GM12878 (cell line): ENCODE data around the gene HHLA2. TPM values are rescaled to one million over a fixed set of nuclear protein-coding genes. Genes with fewer than 3 reads are reported as not detected.

Experiments
- ATAC-seq: fragments of 200-7000 bp; cut with Tn5 transposase; 3 replicates; pipeline ENCODE4 v1.9.1; 2020; ENCODE audit warnings: mild to moderate bottlenecking, moderate library complexity
- BruUV-seq: library from RNA; stranded (reverse); fragments of 400-500 nt; replicated peaks from 2 replicates; lab custom pipeline; 2021; lab: Mats Ljungman, UMichigan
- CTCF ChIA-PET: fragments of 300-600 bp; sonication (Branson Sonifier 250); formaldehyde crosslinking; extraction: SDS; loops from one replicate; lab custom pipeline; 2021; ENCODE audit warnings: inconsistent platforms; lab: Yijun Ruan, JAX
- POLR2A ChIA-PET: fragments of 350-600 bp; formaldehyde crosslinking; extraction: SDS; loops from one replicate; lab custom pipeline; 2021; ENCODE audit warnings: inconsistent platforms; lab: Charles Lee
- RAD21 ChIA-PET: fragments of 300-600 bp; sonication (Branson Sonifier 250); formaldehyde crosslinking; loops from one replicate; lab custom pipeline; 2023; ENCODE audit warnings: antibody characterized with exemption; ENCODE audit not compliant: unreplicated experiment; lab: Charles Lee
- SMC1A ChIA-PET: fragments of 300-600 bp; sonication (Branson Sonifier 250); formaldehyde crosslinking; loops from one replicate; lab custom pipeline; 2023; ENCODE audit not compliant: unreplicated experiment, uncharacterized antibody; lab: Charles Lee
- DNase-seq: peaks from one replicate; pipeline ENCODE4 v3.0.0-alpha.2; 2011; ENCODE audit warnings: low read depth, low spot score
- FAIRE-seq: peaks from 3 replicates; lab custom pipeline; 2011; peaks lifted over from hg19 to GRCh38; lab: Jason Lieb, UNC
- H2AFZ ChIP-seq: 2 replicates; pipeline ENCODE4 v1.6.0; 2011; ENCODE audit warnings: low read depth, low read length, control low read depth; ENCODE audit not compliant: control insufficient read depth
- H3K27ac ChIP-seq: 2 replicates; pipeline ENCODE4 v1.5.1; 2011; ENCODE audit warnings: control low read depth; ENCODE audit not compliant: control insufficient read depth, insufficient read depth
- H3K27me3 ChIP-seq, 2 experiments: replicated peaks in 1 of 2; 2 replicates each; pipeline versions ENCODE4 v1.6.0 to v1.6.1; 2011; ENCODE audit warnings: low read length in 1 of 2; ENCODE audit not compliant: control insufficient read depth in 2 of 2, insufficient read depth in 2 of 2
- H3K36me3 ChIP-seq, 2 experiments: 2 replicates each; pipeline ENCODE4 v1.5.1; 2011; ENCODE audit warnings: low read length in 1 of 2; ENCODE audit not compliant: control insufficient read depth in 2 of 2, insufficient read depth in 2 of 2
- H3K4me1 ChIP-seq: 2 replicates; pipeline ENCODE4 v1.6.1; 2011; ENCODE audit warnings: mild to moderate bottlenecking, low read length, moderate library complexity, mixed read lengths; ENCODE audit not compliant: control insufficient read depth, insufficient read depth
- H3K4me2 ChIP-seq: 2 replicates; pipeline ENCODE4 v1.6.0; 2011; ENCODE audit warnings: control low read depth; ENCODE audit not compliant: control insufficient read depth, insufficient read depth
- H3K4me3 ChIP-seq: fragments of 200-600 bp; sonication (generic); 2 replicates; pipeline ENCODE4 v1.5.1; 2016
- H3K79me2 ChIP-seq: 2 replicates; pipeline ENCODE4 v1.6.0; 2011; ENCODE audit warnings: low read length; ENCODE audit not compliant: control insufficient read depth, insufficient read depth
- H3K9ac ChIP-seq: 2 replicates; pipeline ENCODE4 v1.8.0; 2011; ENCODE audit warnings: low read length, control low read depth, mixed read lengths; ENCODE audit not compliant: control insufficient read depth, insufficient read depth
- H3K9me3 ChIP-seq: replicated peaks from 3 replicates; pipeline ENCODE4 v1.5.1; 2011; ENCODE audit warnings: mild to moderate bottlenecking, low read length; ENCODE audit not compliant: control insufficient read depth, insufficient read depth
- H4K20me1 ChIP-seq: 2 replicates; pipeline ENCODE4 v1.6.0; 2011; ENCODE audit not compliant: control insufficient read depth, insufficient read depth
- BACH1 ChIP-seq: fragments of 450-650 bp; IDR thresholded peaks from 2 replicates; pipeline ENCODE4 v1.6.1; 2017; ENCODE audit warnings: mild to moderate bottlenecking, borderline replicate concordance
- HDAC6 ChIP-seq: fragments of 200-600 bp; sonication (generic); IDR thresholded peaks from one replicate; pipeline ENCODE4 v1.8.0; 2017; ENCODE audit warnings: antibody characterized with exemption; ENCODE audit not compliant: unreplicated experiment
- IKZF1 ChIP-seq: fragments of 450-650 bp; conservative IDR thresholded peaks from 2 replicates; pipeline ENCODE4 v1.6.1; 2017; ENCODE audit warnings: antibody characterized with exemption, mild to moderate bottlenecking
- NR2C1 ChIP-seq: fragments of 450-650 bp; IDR thresholded peaks from 2 replicates; pipeline ENCODE4 v1.6.1; 2017; ENCODE audit warnings: antibody characterized with exemption, mild to moderate bottlenecking, moderate library complexity
- POU2F2 ChIP-seq: IDR thresholded peaks from 3 replicates; pipeline ENCODE4 v1.6.1; 2011; ENCODE audit warnings: low read depth, mild to moderate bottlenecking, low read length, borderline replicate concordance
- WGBS: methylation state at CpG from one replicate; pipeline ENCODE4 v1.1.6; 2016; ENCODE audit warnings: low lambda C conversion rate; ENCODE audit not compliant: insufficient replicate concordance, insufficient coverage; ENCODE audit errors: missing lambda C conversion rate; 5-methylcytosine and 5-hydroxymethylcytosine counted together
- in situ Hi-C: fragments of 300-500 bp; cut with MboI; formaldehyde crosslinking; loops from 9 replicates; pipeline ENCODE4 v1.14.3; 2018; ENCODE audit warnings: mixed read lengths
- intact Hi-C: fragments of 100-400 bp; cut with micrococcal nuclease; formaldehyde crosslinking; loops from one replicate; pipeline ENCODE4 v1.14.2; 2022; ENCODE audit not compliant: unreplicated experiment
- polyA plus RNA-seq, 11 experiments: library from polyadenylated mRNA; depleted of rRNA in 4 of 11; unstranded in 6 of 11; stranded (reverse) in 5 of 11; fragments of >200 nt; fragmentation: Nextera tagmentation in 4 of 11; fragmentation: Illumina TruSeq in 1 of 11; extraction: Ambion mirVana in 4 of 11; extraction: Trizol in 1 of 11; gene quantifications; 1 replicate in 1 of 11; 2 replicates in 10 of 11; pipeline versions ENCODE4 v1.2.1 to v1.2.3, GENCODE V29; 2011 to 2016; ENCODE audit warnings: inconsistent platforms in 2 of 11, missing spikeins in 2 of 11, low read depth in 1 of 11
- total RNA-seq, 4 experiments: library from RNA; depleted of rRNA in 3 of 4; stranded (reverse); fragments of >200 nt in 3 of 4; fragmentation: Illumina TruSeq in 1 of 4; extraction: Trizol in 1 of 4; gene quantifications; 2 replicates each; pipeline versions ENCODE4 v1.2.1 to v1.2.3, GENCODE V29; 2013 to 2021
- TF ChIP-seq, protein P1 (sequence below): IDR thresholded peaks from 2 replicates; pipeline ENCODE4 v1.6.1; 2012; ENCODE audit warnings: improper control_type of control experiment, low read depth, low read length; ENCODE audit not compliant: insufficient replicate concordance
- TF ChIP-seq, protein P2 (sequence below): IDR thresholded peaks from 2 replicates; pipeline ENCODE4 v1.6.1; 2012; ENCODE audit warnings: low read depth, low read length, improper control_type of control experiment

The HHLA2 gene
- total and polyA plus RNA-seq, 10 of the 15 experiments (the other 5 are each of a cell fraction or from before 2014, with no cell fraction given) = 0.11 to 1.3 (median 0.28) TPM; not detected in 1

DNA sequence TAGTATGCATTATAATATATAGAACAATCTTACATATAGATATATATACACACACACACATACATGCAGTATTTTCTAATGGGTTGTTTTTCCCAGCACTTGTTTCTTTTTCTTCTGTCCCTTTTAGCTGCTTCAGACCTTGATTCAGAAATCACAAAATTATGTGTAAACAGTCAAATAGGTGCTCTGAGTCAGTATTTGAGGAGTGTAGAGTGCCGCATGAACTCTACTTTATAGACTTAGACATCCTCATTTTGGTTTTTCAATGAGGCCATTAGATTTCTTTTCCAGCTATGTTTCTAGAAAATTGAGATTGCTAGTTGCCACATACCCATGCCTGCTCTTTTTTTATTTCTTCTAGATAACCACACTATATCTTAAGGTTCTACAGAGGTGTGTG lies 58.2 kb downstream of the HHLA2 start:
- no peak overlapping the region for H3K4me2 ChIP-seq
- no peak for TF ChIP-seq POU2F2
- no peak for TF ChIP-seq IKZF1
- TF ChIP-seq, all 136 proteins: peak for 0
- DNase-seq (no peak), ATAC-seq (no peak), FAIRE-seq (peak; percentile 31)
- H2AFZ ChIP-seq = no peak overlapping the region
- in situ Hi-C loops = no loop called here
- no peaks in the 10 kb centered on the region for H3K27me3 ChIP-seq
- H3K9me3 ChIP-seq = no peaks in the 10 kb centered on the region
- H3K27ac ChIP-seq = no peak overlapping the region
- CTCF ChIA-PET = interaction anchor here (0.8 kb wide), 1 partner anchor 13 kb away, joined by 3 read pairs; no protein-coding TSS in a partner anchor
- H3K4me1 ChIP-seq = no peaks in the 10 kb centered on the region
- SMC1A ChIA-PET = interaction anchor here (0.9 kb wide), 2 partner anchors 8 to 132 kb away, joined by 3 read pairs; partner anchors contain the start of gene IFT57
- intact Hi-C loops = no loop called here
- RAD21 ChIA-PET = interaction anchor here (0.5 kb wide), 1 partner anchor 33 kb away, joined by 4 read pairs; no protein-coding TSS in a partner anchor
- no peak overlapping the region for H3K9ac ChIP-seq
- no TSS peak for BruUV-seq
- no peaks in the 10 kb centered on the region for H3K36me3 ChIP-seq
- no peak overlapping the region for H3K4me3 ChIP-seq
- H3K79me2 ChIP-seq = no peaks in the 10 kb centered on the region
- no peaks in the 10 kb centered on the region for H4K20me1 ChIP-seq
- POLR2A ChIA-PET = no interaction called here
- 95% methylated on average over 1 of the region's 1 CpG for WGBS

DNA sequence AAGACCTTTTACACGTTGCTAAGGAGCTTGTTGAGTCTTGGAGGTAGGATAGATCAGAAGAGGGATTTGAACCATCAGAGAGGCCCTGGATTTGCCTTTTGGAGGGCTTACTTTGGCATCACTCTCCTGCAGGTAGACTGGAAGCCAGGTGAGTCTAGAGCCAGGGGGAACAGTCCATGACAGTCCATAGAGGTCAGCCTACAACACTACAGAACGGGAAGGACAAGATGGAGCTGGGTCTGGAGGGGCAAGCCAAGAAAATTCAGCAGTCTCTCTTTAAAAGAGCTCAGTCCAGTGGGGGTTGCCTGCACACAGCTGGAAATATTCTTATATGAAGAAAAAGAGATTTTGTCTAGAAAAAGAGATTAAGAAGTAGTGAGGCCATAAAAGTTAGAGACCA lies 60.7 kb downstream of the HHLA2 start:
- in situ Hi-C loops (no loop called here), intact Hi-C loops (no loop called here)
- no peak overlapping the region for H3K27ac ChIP-seq
- H3K9ac ChIP-seq = no peak overlapping the region
- no peaks in the 10 kb centered on the region for H3K79me2 ChIP-seq
- no TSS peak for BruUV-seq
- no peak overlapping the region for H3K4me3 ChIP-seq
- ATAC-seq = no peak
- H3K36me3 ChIP-seq = no peaks in the 10 kb centered on the region
- ChIA-PET RAD21 (no interaction called here), CTCF (interaction anchor here (0.9 kb wide), 1 partner anchor 14 kb away, joined by 3 read pairs; no protein-coding TSS in a partner anchor), SMC1A (no interaction called here), POLR2A (no interaction called here)
- 2% methylated on average over 2 of the region's 2 CpGs for WGBS
- H3K4me2 ChIP-seq = no peak overlapping the region
- H4K20me1 ChIP-seq = no peaks in the 10 kb centered on the region
- DNase-seq = no peak
- H2AFZ ChIP-seq = no peak overlapping the region
- H3K27me3 ChIP-seq = no peaks in the 10 kb centered on the region; a peak in 1 of 4 replicates
- FAIRE-seq = no peak
- H3K9me3 ChIP-seq = no peaks in the 10 kb centered on the region
- H3K4me1 ChIP-seq = no peaks in the 10 kb centered on the region
- TF ChIP-seq, protein P1, sequence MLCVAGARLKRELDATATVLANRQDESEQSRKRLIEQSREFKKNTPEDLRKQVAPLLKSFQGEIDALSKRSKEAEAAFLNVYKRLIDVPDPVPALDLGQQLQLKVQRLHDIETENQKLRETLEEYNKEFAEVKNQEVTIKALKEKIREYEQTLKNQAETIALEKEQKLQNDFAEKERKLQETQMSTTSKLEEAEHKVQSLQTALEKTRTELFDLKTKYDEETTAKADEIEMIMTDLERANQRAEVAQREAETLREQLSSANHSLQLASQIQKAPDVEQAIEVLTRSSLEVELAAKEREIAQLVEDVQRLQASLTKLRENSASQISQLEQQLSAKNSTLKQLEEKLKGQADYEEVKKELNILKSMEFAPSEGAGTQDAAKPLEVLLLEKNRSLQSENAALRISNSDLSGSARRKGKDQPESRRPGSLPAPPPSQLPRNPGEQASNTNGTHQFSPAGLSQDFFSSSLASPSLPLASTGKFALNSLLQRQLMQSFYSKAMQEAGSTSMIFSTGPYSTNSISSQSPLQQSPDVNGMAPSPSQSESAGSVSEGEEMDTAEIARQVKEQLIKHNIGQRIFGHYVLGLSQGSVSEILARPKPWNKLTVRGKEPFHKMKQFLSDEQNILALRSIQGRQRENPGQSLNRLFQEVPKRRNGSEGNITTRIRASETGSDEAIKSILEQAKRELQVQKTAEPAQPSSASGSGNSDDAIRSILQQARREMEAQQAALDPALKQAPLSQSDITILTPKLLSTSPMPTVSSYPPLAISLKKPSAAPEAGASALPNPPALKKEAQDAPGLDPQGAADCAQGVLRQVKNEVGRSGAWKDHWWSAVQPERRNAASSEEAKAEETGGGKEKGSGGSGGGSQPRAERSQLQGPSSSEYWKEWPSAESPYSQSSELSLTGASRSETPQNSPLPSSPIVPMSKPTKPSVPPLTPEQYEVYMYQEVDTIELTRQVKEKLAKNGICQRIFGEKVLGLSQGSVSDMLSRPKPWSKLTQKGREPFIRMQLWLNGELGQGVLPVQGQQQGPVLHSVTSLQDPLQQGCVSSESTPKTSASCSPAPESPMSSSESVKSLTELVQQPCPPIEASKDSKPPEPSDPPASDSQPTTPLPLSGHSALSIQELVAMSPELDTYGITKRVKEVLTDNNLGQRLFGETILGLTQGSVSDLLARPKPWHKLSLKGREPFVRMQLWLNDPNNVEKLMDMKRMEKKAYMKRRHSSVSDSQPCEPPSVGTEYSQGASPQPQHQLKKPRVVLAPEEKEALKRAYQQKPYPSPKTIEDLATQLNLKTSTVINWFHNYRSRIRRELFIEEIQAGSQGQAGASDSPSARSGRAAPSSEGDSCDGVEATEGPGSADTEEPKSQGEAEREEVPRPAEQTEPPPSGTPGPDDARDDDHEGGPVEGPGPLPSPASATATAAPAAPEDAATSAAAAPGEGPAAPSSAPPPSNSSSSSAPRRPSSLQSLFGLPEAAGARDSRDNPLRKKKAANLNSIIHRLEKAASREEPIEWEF = no peak
- no peak for TF ChIP-seq HDAC6
- TF ChIP-seq, protein P2, sequence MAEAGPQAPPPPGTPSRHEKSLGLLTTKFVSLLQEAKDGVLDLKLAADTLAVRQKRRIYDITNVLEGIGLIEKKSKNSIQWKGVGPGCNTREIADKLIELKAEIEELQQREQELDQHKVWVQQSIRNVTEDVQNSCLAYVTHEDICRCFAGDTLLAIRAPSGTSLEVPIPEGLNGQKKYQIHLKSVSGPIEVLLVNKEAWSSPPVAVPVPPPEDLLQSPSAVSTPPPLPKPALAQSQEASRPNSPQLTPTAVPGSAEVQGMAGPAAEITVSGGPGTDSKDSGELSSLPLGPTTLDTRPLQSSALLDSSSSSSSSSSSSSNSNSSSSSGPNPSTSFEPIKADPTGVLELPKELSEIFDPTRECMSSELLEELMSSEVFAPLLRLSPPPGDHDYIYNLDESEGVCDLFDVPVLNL = no peak
- no peak for TF ChIP-seq NR2C1
- TF ChIP-seq BACH1 = no peak
